Activated naive CD8-positive, alpha-beta T cell treated with anti-CD3 and anti-CD28 coated beads, Interleukin-2, amount 10 ng/mL, durations not matched to agents 7 days and 5 days (primary cell): ENCODE measurements around the gene LENG8. TPM values are rescaled to one million over a fixed set of nuclear protein-coding genes. Genes with fewer than 3 reads are reported as not detected.

ENCODE experiments used
- ATAC-seq: fragments of 150-1000 bp; cut with Tn5 transposase; one replicate; pipeline ENCODE4 v1.10.0; 2021; ENCODE audit warnings: low read depth, moderate library complexity
- POLR2A ChIA-PET: fragments of 350-600 bp; sonication (Branson Sonifier 250); formaldehyde crosslinking; loops from one replicate; lab custom pipeline; 2021; ENCODE audit warnings: antibody characterized with exemption; lab: Charles Lee
- DNase-seq: peaks from one replicate; pipeline ENCODE4 v3.0.0; 2021
- H3K27ac Mint-ChIP-seq: one replicate; pipeline ENCODE4 v1.8.0; 2022; ENCODE audit warnings: mild to moderate bottlenecking, mixed read lengths
- H3K27me3 Mint-ChIP-seq: one replicate; pipeline ENCODE4 v1.8.0; 2022; ENCODE audit warnings: mild to moderate bottlenecking, moderate library complexity, mixed read lengths
- H3K36me3 Mint-ChIP-seq: one replicate; pipeline ENCODE4 v1.8.0; 2021; ENCODE audit warnings: mild to moderate bottlenecking, mixed read lengths
- H3K4me1 Mint-ChIP-seq: one replicate; pipeline ENCODE4 v1.8.0; 2021; ENCODE audit warnings: mixed read lengths
- H3K4me3 Mint-ChIP-seq: one replicate; pipeline ENCODE4 v1.8.0; 2022; ENCODE audit warnings: mild to moderate bottlenecking, moderate library complexity, mixed read lengths
- H3K9me3 Mint-ChIP-seq: one replicate; pipeline ENCODE4 v1.8.0; 2021; ENCODE audit warnings: mixed read lengths
- total RNA-seq, 2 experiments: library from RNA; stranded (reverse); gene quantifications; one replicate each; pipeline ENCODE4 v1.2.3, GENCODE V29; 2021

Gene LENG8
- total RNA-seq: 100 to 1,000 TPM; 338 to 359 TPM

- peak within 1 kb of the TSS; percentile 100 for H3K4me3 Mint-ChIP-seq
- POLR2A ChIA-PET: interaction anchor here (0.7 to 2.4 kb wide), 17 partner anchors 9 to 1151 kb away, joined by 3 to 16 read pairs (median 4); partner anchors contain the start of genes CDC42EP5, FIZ1, LENG9 and MBOAT7
- peaks cover 21% of the 10 kb centered on the region for H3K4me1 Mint-ChIP-seq
- no peaks in the 10 kb centered on the region for H3K27me3 Mint-ChIP-seq
- ATAC-seq (peak; percentile 90), DNase-seq (peak; percentile 98)
- peak within 1 kb of the TSS; percentile 98 for H3K27ac Mint-ChIP-seq
- H3K36me3 Mint-ChIP-seq: peaks cover 17% of the 10 kb centered on the region
- H3K9me3 Mint-ChIP-seq: no peaks in the 10 kb centered on the region
Measured at GRCh38 chr19:54448774-54449700, at the start of gene LENG8. LENG8 (plus strand) TSS chr19:54449199; CDS start chr19:54451345, 2,146 bp downstream.

GRCh38 chr19:54400913-54401312 lies 48.1 kb upstream of the LENG8 start:
- POLR2A ChIA-PET: no interaction called here

GRCh38 chr19:54403054-54403453 lies 45.9 kb upstream of the LENG8 start:
- Mint-ChIP-seq H3K4me1 (no peaks in the 10 kb centered on the region), H3K27me3 (peaks cover 10% of the 10 kb centered on the region), H3K36me3 (no peaks in the 10 kb centered on the region), H3K9me3 (peaks cover 6% of the 10 kb centered on the region), H3K4me3 (no peak overlapping the region), H3K27ac (no peak overlapping the region)
- POLR2A ChIA-PET: no interaction called here
- no peak for DNase-seq
- ATAC-seq: no peak

More at GRCh38 chr19:54400913-54401312, 48.1 kb upstream of the LENG8 start:
- DNase-seq (no peak), ATAC-seq (no peak)
- Mint-ChIP-seq H3K27me3 (peaks cover 10% of the 10 kb centered on the region), H3K4me1 (no peaks in the 10 kb centered on the region), H3K27ac (no peak overlapping the region), H3K9me3 (no peaks in the 10 kb centered on the region), H3K36me3 (no peaks in the 10 kb centered on the region), H3K4me3 (no peak overlapping the region)

- ATAC-seq (no peak), DNase-seq (no peak)
- Mint-ChIP-seq H3K9me3 (peaks cover 13% of the 10 kb centered on the region), H3K4me1 (peaks cover 2% of the 10 kb centered on the region), H3K36me3 (peaks cover 1% of the 10 kb centered on the region), H3K27me3 (peaks cover 7% of the 10 kb centered on the region), H3K27ac (no peak overlapping the region), H3K4me3 (no peak overlapping the region)
- POLR2A ChIA-PET: no interaction called here
Measured at GRCh38 chr19:54405628-54406027, 43.4 kb upstream of the LENG8 start.

GRCh38 chr19:54407780-54408179 lies 41.2 kb upstream of the LENG8 start:
- peaks cover 1% of the 10 kb centered on the region for H3K36me3 Mint-ChIP-seq
- no peak overlapping the region for H3K4me3 Mint-ChIP-seq
- DNase-seq: no peak
- POLR2A ChIA-PET: no interaction called here
- H3K27me3 Mint-ChIP-seq: peaks cover 19% of the 10 kb centered on the region
- no peak for ATAC-seq
- peaks cover 13% of the 10 kb centered on the region for H3K9me3 Mint-ChIP-seq
- H3K4me1 Mint-ChIP-seq: peaks cover 3% of the 10 kb centered on the region
- H3K27ac Mint-ChIP-seq: no peak overlapping the region

- DNase-seq (no peak), ATAC-seq (no peak)
- H3K27me3 Mint-ChIP-seq: peaks cover 23% of the 10 kb centered on the region
- peaks cover 1% of the 10 kb centered on the region for H3K36me3 Mint-ChIP-seq
- POLR2A ChIA-PET: no interaction called here
- peaks cover 5% of the 10 kb centered on the region for H3K4me1 Mint-ChIP-seq
- peak overlapping the region; percentile 86 for H3K27ac Mint-ChIP-seq
- peaks cover 16% of the 10 kb centered on the region for H3K9me3 Mint-ChIP-seq
- no peak overlapping the region for H3K4me3 Mint-ChIP-seq
Measured at GRCh38 chr19:54408456-54409026, 40.5 kb upstream of the LENG8 start.

- no peak overlapping the region for H3K4me3 Mint-ChIP-seq
- peaks cover 25% of the 10 kb centered on the region for H3K9me3 Mint-ChIP-seq
- peaks cover 5% of the 10 kb centered on the region for H3K36me3 Mint-ChIP-seq
- H3K27ac Mint-ChIP-seq: peak overlapping the region; percentile 30
- H3K27me3 Mint-ChIP-seq: peaks cover 40% of the 10 kb centered on the region
- ATAC-seq (no peak), DNase-seq (no peak)
- H3K4me1 Mint-ChIP-seq: peaks cover 5% of the 10 kb centered on the region
- POLR2A ChIA-PET: no interaction called here
Measured at GRCh38 chr19:54411033-54411432, 38.0 kb upstream of the LENG8 start.

- DNase-seq: no peak
- Mint-ChIP-seq H3K27ac (no peak overlapping the region), H3K4me3 (no peak overlapping the region), H3K36me3 (peaks cover 7% of the 10 kb centered on the region), H3K27me3 (peaks cover 47% of the 10 kb centered on the region), H3K4me1 (peaks cover 14% of the 10 kb centered on the region), H3K9me3 (peaks cover 20% of the 10 kb centered on the region)
- no peak for ATAC-seq
- POLR2A ChIA-PET: no interaction called here
Measured at GRCh38 chr19:54412877-54413276, 36.1 kb upstream of the LENG8 start.

GRCh38 chr19:54414156-54414555 lies 34.8 kb upstream of the LENG8 start:
- peak overlapping the region; percentile 17 for H3K27ac Mint-ChIP-seq
- no peak overlapping the region for H3K4me3 Mint-ChIP-seq
- peaks cover 16% of the 10 kb centered on the region for H3K9me3 Mint-ChIP-seq
- no peak for ATAC-seq
- POLR2A ChIA-PET: no interaction called here
- peaks cover 47% of the 10 kb centered on the region for H3K27me3 Mint-ChIP-seq
- DNase-seq: no peak
- peaks cover 18% of the 10 kb centered on the region for H3K4me1 Mint-ChIP-seq
- H3K36me3 Mint-ChIP-seq: peaks cover 7% of the 10 kb centered on the region

GRCh38 chr19:54415208-54415900 lies 33.6 kb upstream of the LENG8 start, which contains the start of gene TTYH1:
TTYH1 (plus strand) TSS chr19:54415464; CDS start chr19:54415553, 89 bp downstream.
- H3K4me3 Mint-ChIP-seq: no peak within 1 kb of the TSS
- H3K9me3 Mint-ChIP-seq: peaks cover 11% of the 10 kb centered on the region
- POLR2A ChIA-PET: interaction anchor here (1.0 kb wide), 1 partner anchor 20 kb away, joined by 3 read pairs; no protein-coding TSS in a partner anchor
- peaks cover 45% of the 10 kb centered on the region for H3K27me3 Mint-ChIP-seq
- DNase-seq: peak; percentile 73
- no peak for ATAC-seq
- H3K36me3 Mint-ChIP-seq: peaks cover 5% of the 10 kb centered on the region
- no peak within 1 kb of the TSS for H3K27ac Mint-ChIP-seq
- H3K4me1 Mint-ChIP-seq: peaks cover 18% of the 10 kb centered on the region

GRCh38 chr19:54415901-54416673 lies 32.9 kb upstream of the LENG8 start:
- Mint-ChIP-seq H3K27me3 (peaks cover 39% of the 10 kb centered on the region), H3K4me1 (peaks cover 17% of the 10 kb centered on the region), H3K27ac (no peak overlapping the region), H3K9me3 (peaks cover 11% of the 10 kb centered on the region), H3K36me3 (peaks cover 5% of the 10 kb centered on the region), H3K4me3 (no peak overlapping the region)
- DNase-seq (no peak), ATAC-seq (no peak)
- POLR2A ChIA-PET: interaction anchor here (1.0 kb wide), 1 partner anchor 19 kb away, joined by 3 read pairs; no protein-coding TSS in a partner anchor

GRCh38 chr19:54416695-54417491 lies 32.1 kb upstream of the LENG8 start:
- Mint-ChIP-seq H3K36me3 (peaks cover 5% of the 10 kb centered on the region), H3K4me3 (no peak overlapping the region), H3K27me3 (peaks cover 37% of the 10 kb centered on the region), H3K4me1 (peaks cover 16% of the 10 kb centered on the region), H3K27ac (peak overlapping the region; percentile 92), H3K9me3 (peaks cover 11% of the 10 kb centered on the region)
- POLR2A ChIA-PET: no interaction called here
- no peak for ATAC-seq
- no peak for DNase-seq
